WERI-Rb-1 (cell line): Measurements from ENCODE around the gene PGS1.

Source experiments
- DNase-seq: peaks from one replicate; pipeline ENCODE4 v3.0.0-alpha.2; 2020
- H3K27ac ChIP-seq: fragments of 250-450 bp; sonication (Bioruptor Pico); 2 replicates; pipeline ENCODE4 v1.5.1; 2020; ENCODE audit warnings: mild to moderate bottlenecking, moderate library complexity
- H3K27me3 ChIP-seq: fragments of 250-450 bp; sonication (Bioruptor Pico); 2 replicates; pipeline ENCODE4 v1.5.1; 2021; ENCODE audit warnings: mild to moderate bottlenecking, low read depth, moderate library complexity; ENCODE audit not compliant: insufficient read depth, severe bottlenecking
- H3K36me3 ChIP-seq: fragments of 250-450 bp; sonication (Bioruptor Pico); 2 replicates; pipeline ENCODE4 v1.5.1; 2020; ENCODE audit warnings: mild to moderate bottlenecking, moderate library complexity
- H3K4me3 ChIP-seq: 2 replicates; pipeline ENCODE4 v1.5.1; 2011; ENCODE audit warnings: low read depth, mild to moderate bottlenecking, control low read depth, low read length
- H3K9me3 ChIP-seq: fragments of 250-450 bp; sonication (Bioruptor Pico); 2 replicates; pipeline ENCODE4 v1.5.1; 2021; ENCODE audit warnings: mild to moderate bottlenecking, moderate library complexity; ENCODE audit not compliant: severe bottlenecking
- CTCF ChIP-seq: IDR thresholded peaks from 2 replicates; pipeline ENCODE4 v1.5.1; 2011; ENCODE audit warnings: low read depth, mild to moderate bottlenecking, control low read depth, inconsistent platforms, low read length

Gene PGS1

GRCh38 chr17:78419970-78420815 lies 41.7 kb downstream of the PGS1 start:
- peaks cover 77% of the 10 kb centered on the region for H3K36me3 ChIP-seq
- no peak overlapping the region for H3K4me3 ChIP-seq
- DNase-seq = no peak
- TF ChIP-seq CTCF = no peak
- no peaks in the 10 kb centered on the region for H3K27me3 ChIP-seq
- no peak overlapping the region for H3K27ac ChIP-seq
- H3K9me3 ChIP-seq = no peaks in the 10 kb centered on the region

DNA sequence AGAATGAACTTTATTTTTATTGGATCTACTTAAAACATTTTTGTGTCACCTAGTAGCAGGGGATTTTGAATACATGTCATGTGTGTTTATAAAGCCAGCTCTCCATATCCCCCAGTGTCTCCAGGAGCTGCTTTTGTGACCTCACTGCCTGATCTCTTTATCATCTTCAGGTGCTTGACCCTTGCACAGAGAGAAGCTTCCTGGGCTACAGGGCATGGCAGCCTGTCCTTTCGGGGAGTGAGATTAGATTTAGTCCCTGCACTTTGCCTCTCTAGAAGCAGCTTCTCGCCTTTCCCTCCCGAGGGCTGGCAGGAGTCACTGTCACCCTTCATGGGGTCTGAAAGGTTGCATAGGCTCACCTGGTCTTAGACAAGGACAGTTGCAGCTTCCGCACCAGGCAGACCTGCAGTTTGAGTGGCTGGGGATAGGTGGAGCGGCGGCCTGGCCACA lies 42.7 kb downstream of the PGS1 start:
- DNase-seq = no peak
- no peak overlapping the region for H3K27ac ChIP-seq
- no peaks in the 10 kb centered on the region for H3K27me3 ChIP-seq
- no peak for TF ChIP-seq CTCF
- no peak overlapping the region for H3K4me3 ChIP-seq
- peaks cover 74% of the 10 kb centered on the region for H3K36me3 ChIP-seq
- H3K9me3 ChIP-seq = no peaks in the 10 kb centered on the region

GRCh38 chr17:78421534-78422266 lies 43.3 kb downstream of the PGS1 start:
- H3K27me3 ChIP-seq = no peaks in the 10 kb centered on the region
- H3K36me3 ChIP-seq = peaks cover 79% of the 10 kb centered on the region
- no peaks in the 10 kb centered on the region for H3K9me3 ChIP-seq
- H3K4me3 ChIP-seq = no peak overlapping the region
- DNase-seq = peak; percentile 87
- TF ChIP-seq CTCF = peak; percentile 98
- H3K27ac ChIP-seq = no peak overlapping the region

DNA sequence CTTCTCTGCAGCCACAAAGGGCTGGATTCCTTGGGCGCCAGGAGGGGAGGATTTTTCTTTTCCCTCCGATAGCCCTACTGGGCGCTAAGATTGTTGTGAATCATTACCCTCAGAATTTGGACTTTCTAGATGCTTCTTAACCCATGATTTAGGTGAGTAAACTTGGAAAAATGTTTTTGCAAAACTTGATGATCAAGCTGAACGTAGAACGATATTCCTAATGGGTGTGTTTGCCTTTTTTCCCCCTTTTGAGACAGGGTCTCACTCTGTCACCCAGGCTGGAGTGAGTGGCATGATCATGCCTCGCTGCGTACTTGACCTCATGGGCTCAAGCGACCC lies 43.8 kb downstream of the PGS1 start:
- DNase-seq = no peak
- peaks cover 79% of the 10 kb centered on the region for H3K36me3 ChIP-seq
- no peaks in the 10 kb centered on the region for H3K9me3 ChIP-seq
- TF ChIP-seq CTCF = no peak
- no peak overlapping the region for H3K4me3 ChIP-seq
- H3K27ac ChIP-seq = no peak overlapping the region
- no peaks in the 10 kb centered on the region for H3K27me3 ChIP-seq

DNA sequence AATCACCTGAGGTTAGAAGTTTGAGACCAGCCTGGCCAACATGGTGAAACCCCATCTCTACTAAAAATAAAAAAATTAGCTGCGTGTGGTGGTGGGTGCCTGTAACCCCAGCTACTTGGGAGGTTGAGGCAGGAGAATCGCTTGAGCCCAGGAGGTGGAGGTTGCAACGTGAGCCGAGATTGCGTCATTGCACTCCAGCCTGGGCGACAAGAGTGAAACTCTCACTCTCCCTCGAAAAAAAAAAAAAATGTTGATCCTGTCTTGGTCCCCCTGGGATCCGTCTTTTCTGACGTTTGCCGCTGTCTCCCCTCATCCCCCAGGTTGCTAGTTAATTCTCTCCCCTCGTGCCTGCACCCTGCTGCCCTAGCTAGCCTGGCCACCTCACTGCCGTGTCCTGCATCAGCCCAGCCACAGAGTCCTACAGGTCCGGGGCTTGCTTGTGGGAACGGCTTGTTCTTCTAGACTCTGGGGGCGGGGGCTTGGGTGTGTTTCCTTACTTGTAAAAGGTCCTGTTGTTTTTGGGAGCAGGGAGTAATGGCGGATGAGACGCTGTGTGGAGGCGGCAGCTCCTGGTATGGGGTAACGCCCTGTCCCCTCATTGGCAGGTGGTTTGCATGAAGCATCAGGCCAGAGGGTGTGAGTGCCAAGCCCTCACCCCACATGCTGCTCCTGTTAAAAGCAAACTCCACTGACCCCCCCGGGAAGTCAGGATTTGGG lies 44.6 kb downstream of the PGS1 start:
- no peaks in the 10 kb centered on the region for H3K9me3 ChIP-seq
- no peak for DNase-seq
- no peak overlapping the region for H3K4me3 ChIP-seq
- TF ChIP-seq CTCF = no peak
- peaks cover 78% of the 10 kb centered on the region for H3K36me3 ChIP-seq
- H3K27ac ChIP-seq = no peak overlapping the region
- H3K27me3 ChIP-seq = no peaks in the 10 kb centered on the region
